H1 (cell line): Measurements from ENCODE around the gene MIX23.

ENCODE experiments used
- BRCA1 ChIP-seq: IDR thresholded peaks from 2 replicates; pipeline ENCODE4 v1.6.1; 2012; ENCODE audit warnings: low read depth, low read length, improper control_type of control experiment
- CTCF ChIP-seq, 3 experiments: IDR thresholded peaks; 1 replicate in 2 of 3; 2 replicates in 1 of 3; pipeline versions ENCODE4 v1.5.1 to v1.6.1; 2011; ENCODE audit warnings: low read length in 3 of 3, mild to moderate bottlenecking in 3 of 3, inconsistent platforms in 2 of 3, low read depth in 1 of 3, moderate library complexity in 1 of 3; ENCODE audit not compliant: insufficient read depth in 1 of 3; ENCODE audit errors: control extremely low read depth in 1 of 3
- EGR1 ChIP-seq: IDR thresholded peaks from 2 replicates; pipeline ENCODE4 v1.6.1; 2011; ENCODE audit warnings: low read depth, low read length, borderline replicate concordance
- EP300 ChIP-seq, 2 experiments: IDR thresholded peaks; 1 replicate in 1 of 2; 2 replicates in 1 of 2; pipeline ENCODE4 v1.6.1; 2011 to 2012; ENCODE audit warnings: low read depth in 2 of 2, low read length in 2 of 2, mild to moderate bottlenecking in 2 of 2, borderline replicate concordance in 1 of 2, inconsistent platforms in 1 of 2, moderate library complexity in 1 of 2
- GTF2F1 ChIP-seq: IDR thresholded peaks from 2 replicates; pipeline ENCODE4 v1.6.1; 2012; ENCODE audit warnings: low read depth, low read length, improper control_type of control experiment, borderline replicate concordance
- MAX ChIP-seq: IDR thresholded peaks from 2 replicates; pipeline ENCODE4 v1.6.1; 2012; ENCODE audit warnings: inconsistent platforms
- NRF1 ChIP-seq: IDR thresholded peaks from 2 replicates; pipeline ENCODE4 v1.6.1; 2011; ENCODE audit warnings: mild to moderate bottlenecking, low read depth, low read length, improper control_type of control experiment
- POLR2A ChIP-seq, 2 experiments: IDR thresholded peaks; 1 replicate in 1 of 2; 2 replicates in 1 of 2; pipeline ENCODE4 v1.6.1; 2011; ENCODE audit warnings: low read depth in 2 of 2, low read length in 2 of 2, mild to moderate bottlenecking in 2 of 2; ENCODE audit errors: control extremely low read depth in 1 of 2
- POLR2AphosphoS5 ChIP-seq: IDR thresholded peaks from 2 replicates; pipeline ENCODE4 v1.6.1; 2011; ENCODE audit warnings: low read depth, low read length
- RNF2 ChIP-seq: fragments of 200-900, 300-1000 bp; sonication (generic); IDR thresholded peaks from 2 replicates; pipeline ENCODE4 v1.7.1; 2016; ENCODE audit warnings: borderline replicate concordance, low read depth, mild to moderate bottlenecking, antibody characterized with exemption, low read length; ENCODE audit not compliant: poor library complexity, severe bottlenecking; ENCODE audit errors: missing control alignments
- SIRT6 ChIP-seq: IDR thresholded peaks from one replicate; pipeline ENCODE4 v1.7.1; 2012; ENCODE audit warnings: low read length, inconsistent platforms
- SP1 ChIP-seq: IDR thresholded peaks from 2 replicates; pipeline ENCODE4 v1.6.1; 2011; ENCODE audit warnings: low read depth, low read length
- TEAD4 ChIP-seq: IDR thresholded peaks from 2 replicates; pipeline ENCODE4 v1.6.1; 2012; ENCODE audit warnings: low read depth, low read length, inconsistent platforms, mixed read lengths

DNA sequence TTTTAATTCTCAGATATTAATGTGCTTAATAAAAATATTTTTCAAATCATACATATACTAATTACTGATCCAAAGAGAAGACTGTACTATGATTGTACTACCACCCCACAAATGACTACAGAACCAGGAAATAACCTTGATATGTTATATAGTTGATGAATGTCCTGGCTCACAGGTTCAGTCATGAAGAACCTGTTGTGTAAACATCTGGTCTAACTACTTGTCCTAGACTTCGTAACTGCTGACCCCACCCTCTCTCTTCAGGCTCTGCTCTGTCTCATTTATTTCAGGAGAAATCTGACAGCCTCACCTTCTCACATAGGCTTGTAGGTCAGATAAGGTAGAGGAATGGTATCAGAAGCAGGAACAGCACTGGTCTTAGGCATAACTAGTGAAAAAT is 72.7 kb downstream of the MIX23 start:
- no peak for TF ChIP-seq EGR1
- no peak for TF ChIP-seq CTCF (IDR thresholded peaks at IDR 0.05; ENCODE audit: control extremely low read depth in 1 of 3, insufficient read depth in 1 of 3, low read depth in 1 of 3, low read length in 3 of 3)
- TF ChIP-seq POLR2AphosphoS5: no peak
- TF ChIP-seq MAX: no peak
- TF ChIP-seq POLR2A (IDR thresholded peaks at IDR 0.05; ENCODE audit: control extremely low read depth in 1 of 2, low read depth in 2 of 2, low read length in 2 of 2): no peak
- no peak for TF ChIP-seq GTF2F1
- TF ChIP-seq EP300 (IDR thresholded peaks at IDR 0.05; ENCODE audit: borderline replicate concordance in 1 of 2, low read depth in 2 of 2, low read length in 2 of 2): no peak
- TF ChIP-seq NRF1: no peak
- no peak for TF ChIP-seq BRCA1
- no peak for TF ChIP-seq TEAD4
- TF ChIP-seq RNF2: no peak
- TF ChIP-seq SIRT6: no peak
- TF ChIP-seq SP1: no peak
